ENCODE data around the gene SNUPN.

- TF ChIP-seq CTCF (optimal IDR thresholded peaks at IDR 0.05 in 1 of 3, IDR thresholded peaks at IDR 0.05 in 1 of 3, conservative IDR thresholded peaks at IDR 0.05 in 1 of 3; ENCODE audit: extremely low read depth in 1 of 3, insufficient read depth in 2 of 3, low read length in 3 of 3) (no peak), EZH2 (IDR thresholded peaks at IDR 0.05; ENCODE audit: low read length) (no peak)
Observed at GRCh38 chr15:75662823-75663519, 37.4 kb upstream of the SNUPN start.
